Activated B cell treated with CpG ODN at 0.5 μM for 24 hours (primary cell): ENCODE results near the gene GPX6. TPM values are rescaled to one million over a fixed set of nuclear protein-coding genes. Genes with fewer than 3 reads are reported as not detected.

Experiments
- ATAC-seq: fragments of 200-7000 bp; cut with Tn5 transposase; one replicate; pipeline ENCODE4 v1.10.0; 2021; ENCODE audit warnings: low read depth, mild to moderate bottlenecking, moderate library complexity
- CTCF ChIA-PET: fragments of 350-600 bp; sonication (Branson Sonifier 250); formaldehyde crosslinking; loops from one replicate; lab custom pipeline; 2021; ENCODE audit warnings: antibody characterized with exemption; lab: Charles Lee
- POLR2A ChIA-PET: fragments of 350-600 bp; sonication (Branson Sonifier 250); formaldehyde crosslinking; loops from one replicate; lab custom pipeline; 2021; ENCODE audit warnings: antibody characterized with exemption; lab: Charles Lee
- DNase-seq: peaks from one replicate; pipeline ENCODE4 v3.0.0; 2022
- H3K27ac Mint-ChIP-seq: one replicate; pipeline ENCODE4 v1.8.0; 2020; ENCODE audit warnings: mixed read lengths
- H3K27me3 Mint-ChIP-seq: one replicate; pipeline ENCODE4 v1.8.0; 2021; ENCODE audit warnings: mixed read lengths
- H3K36me3 Mint-ChIP-seq: one replicate; pipeline ENCODE4 v1.8.0; 2021; ENCODE audit warnings: low read depth, mixed read lengths
- H3K4me1 Mint-ChIP-seq: one replicate; pipeline ENCODE4 v1.8.0; 2021; ENCODE audit warnings: mixed read lengths
- H3K4me3 Mint-ChIP-seq: one replicate; pipeline ENCODE4 v1.8.0; 2020; ENCODE audit warnings: mild to moderate bottlenecking, mixed read lengths
- H3K9me3 Mint-ChIP-seq: one replicate; pipeline ENCODE4 v1.8.0; 2020; ENCODE audit warnings: mixed read lengths
- intact Hi-C: fragments of 100-400 bp; cut with micrococcal nuclease; formaldehyde crosslinking; loops from one replicate; pipeline ENCODE4 v1.15.1; 2024
- total RNA-seq: library from RNA; stranded (reverse); gene quantifications from 2 replicates; pipeline ENCODE4 v1.2.3, GENCODE V29; 2022
- TF ChIP-seq, protein P1 (sequence below): fragments of 200-600 bp; IDR thresholded peaks from one replicate; pipeline ENCODE4 v1.8.0; 2022; ENCODE audit warnings: antibody characterized with exemption, mild to moderate bottlenecking

GPX6 gene
- not detected in 2 replicates for total RNA-seq

GRCh38 chr6:28515676-28516075 lies at the start of gene GPX6:
TSS of gene GPX6 (minus strand) at chr6:28515793. CDS start at chr6:28515743, 50 bp downstream.
- TF ChIP-seq, protein P1, sequence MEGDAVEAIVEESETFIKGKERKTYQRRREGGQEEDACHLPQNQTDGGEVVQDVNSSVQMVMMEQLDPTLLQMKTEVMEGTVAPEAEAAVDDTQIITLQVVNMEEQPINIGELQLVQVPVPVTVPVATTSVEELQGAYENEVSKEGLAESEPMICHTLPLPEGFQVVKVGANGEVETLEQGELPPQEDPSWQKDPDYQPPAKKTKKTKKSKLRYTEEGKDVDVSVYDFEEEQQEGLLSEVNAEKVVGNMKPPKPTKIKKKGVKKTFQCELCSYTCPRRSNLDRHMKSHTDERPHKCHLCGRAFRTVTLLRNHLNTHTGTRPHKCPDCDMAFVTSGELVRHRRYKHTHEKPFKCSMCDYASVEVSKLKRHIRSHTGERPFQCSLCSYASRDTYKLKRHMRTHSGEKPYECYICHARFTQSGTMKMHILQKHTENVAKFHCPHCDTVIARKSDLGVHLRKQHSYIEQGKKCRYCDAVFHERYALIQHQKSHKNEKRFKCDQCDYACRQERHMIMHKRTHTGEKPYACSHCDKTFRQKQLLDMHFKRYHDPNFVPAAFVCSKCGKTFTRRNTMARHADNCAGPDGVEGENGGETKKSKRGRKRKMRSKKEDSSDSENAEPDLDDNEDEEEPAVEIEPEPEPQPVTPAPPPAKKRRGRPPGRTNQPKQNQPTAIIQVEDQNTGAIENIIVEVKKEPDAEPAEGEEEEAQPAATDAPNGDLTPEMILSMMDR, result no peak
- ChIA-PET CTCF (no interaction called here), POLR2A (no interaction called here)
- Mint-ChIP-seq H3K27me3 (peaks cover 33% of the 10 kb centered on the region), H3K27ac (no peak within 1 kb of the TSS), H3K4me3 (no peak within 1 kb of the TSS), H3K36me3 (no peaks in the 10 kb centered on the region), H3K9me3 (no peaks in the 10 kb centered on the region), H3K4me1 (no peaks in the 10 kb centered on the region)
- intact Hi-C loops, result no loop called here
- no peak for ATAC-seq
- DNase-seq, result no peak

GRCh38 chr6:28563430-28564095 lies 48.0 kb upstream of the GPX6 start:
- no peaks in the 10 kb centered on the region for H3K36me3 Mint-ChIP-seq
- no peak overlapping the region for H3K4me3 Mint-ChIP-seq
- H3K27me3 Mint-ChIP-seq, result peaks cover 18% of the 10 kb centered on the region
- TF ChIP-seq, protein P1, result no peak
- CTCF ChIA-PET, result no interaction called here
- DNase-seq, result no peak
- H3K27ac Mint-ChIP-seq, result no peak overlapping the region
- POLR2A ChIA-PET, result no interaction called here
- intact Hi-C loops, result no loop called here
- H3K4me1 Mint-ChIP-seq, result no peaks in the 10 kb centered on the region
- ATAC-seq, result no peak
- H3K9me3 Mint-ChIP-seq, result no peaks in the 10 kb centered on the region

- ATAC-seq, result no peak
- Mint-ChIP-seq H3K4me1 (no peaks in the 10 kb centered on the region), H3K9me3 (no peaks in the 10 kb centered on the region), H3K27me3 (peaks cover 23% of the 10 kb centered on the region), H3K36me3 (no peaks in the 10 kb centered on the region), H3K4me3 (no peak overlapping the region), H3K27ac (no peak overlapping the region)
- TF ChIP-seq, protein P1, result no peak
- no peak for DNase-seq
- intact Hi-C loops, result no loop called here
- ChIA-PET CTCF (no interaction called here), POLR2A (no interaction called here)
Measured at GRCh38 chr6:28558629-28559028, 43.0 kb upstream of the GPX6 start.

DNA sequence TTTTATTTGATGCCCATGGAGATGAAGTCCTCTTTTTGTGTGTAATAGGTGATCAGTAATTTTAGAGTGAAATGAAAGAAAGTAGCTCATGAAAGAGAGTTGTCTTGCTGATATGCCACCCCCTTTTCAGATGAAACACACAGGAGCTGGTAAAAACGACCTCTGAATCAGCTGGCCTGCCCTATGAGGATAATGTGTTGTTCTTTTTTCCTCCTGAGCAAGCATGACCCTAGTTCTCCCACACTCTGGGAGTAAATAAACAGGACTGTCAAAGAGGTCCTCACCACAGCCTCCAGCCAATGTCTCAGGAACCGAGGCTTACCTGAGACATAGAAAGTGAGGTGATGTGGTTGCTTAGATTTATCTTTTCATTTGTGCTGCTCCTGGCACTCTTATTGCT lies 39.5 kb upstream of the GPX6 start:
- Mint-ChIP-seq H3K9me3 (no peaks in the 10 kb centered on the region), H3K4me3 (no peak overlapping the region), H3K36me3 (no peaks in the 10 kb centered on the region), H3K27ac (no peak overlapping the region), H3K4me1 (no peaks in the 10 kb centered on the region), H3K27me3 (peaks cover 40% of the 10 kb centered on the region)
- POLR2A ChIA-PET, result no interaction called here
- intact Hi-C loops, result no loop called here
- TF ChIP-seq, protein P1, result no peak
- ATAC-seq, result no peak
- DNase-seq, result no peak
- CTCF ChIA-PET, result no interaction called here

DNA sequence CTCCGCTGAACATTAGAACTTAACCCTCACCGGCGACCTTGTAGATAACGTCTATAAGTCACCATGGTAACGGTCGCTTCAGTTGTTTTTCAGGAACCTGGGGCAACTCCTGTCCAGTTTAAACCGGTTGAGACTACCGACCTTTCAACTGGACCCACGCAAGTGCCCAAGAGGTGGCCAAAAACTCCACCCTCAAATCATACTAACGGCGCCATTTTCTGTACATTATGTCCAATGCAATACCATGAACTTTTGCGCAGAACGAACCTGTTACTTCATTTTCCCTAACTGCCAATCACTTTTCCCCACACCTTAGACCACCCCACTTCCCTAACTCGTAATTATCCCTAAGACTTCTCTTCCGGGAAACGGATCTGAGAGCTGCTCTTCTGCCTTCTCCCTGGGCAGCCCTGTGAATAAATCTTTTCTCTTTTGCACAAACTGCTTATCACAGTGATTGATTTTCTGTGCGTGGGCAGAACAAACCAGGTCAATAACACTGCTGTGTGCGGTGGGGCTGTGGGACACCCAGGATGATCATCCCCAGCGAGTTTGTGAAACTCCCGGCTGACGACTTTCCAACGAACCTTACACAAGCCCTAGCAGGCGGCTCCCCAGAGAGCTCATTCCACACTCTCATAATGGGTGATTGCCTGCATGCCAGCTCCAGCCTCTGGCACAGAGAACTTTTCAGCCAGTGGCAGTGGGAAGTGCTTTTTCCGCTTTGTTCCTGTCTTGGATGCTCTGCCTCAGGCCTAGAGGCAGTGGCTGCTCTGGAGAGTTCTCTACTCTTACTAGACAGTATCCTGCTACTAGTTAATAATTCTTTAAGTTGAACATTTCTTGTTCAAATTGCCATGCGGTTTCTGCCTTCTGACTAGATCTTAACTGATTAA lies 38.6 kb upstream of the GPX6 start:
- no peak for ATAC-seq
- POLR2A ChIA-PET, result no interaction called here
- peaks cover 41% of the 10 kb centered on the region for H3K27me3 Mint-ChIP-seq

More for the DNA sequence above, 38.6 kb upstream of the GPX6 start:
- CTCF ChIA-PET, result no interaction called here
- TF ChIP-seq, protein P1, result no peak
- Mint-ChIP-seq H3K4me1 (no peaks in the 10 kb centered on the region), H3K9me3 (no peaks in the 10 kb centered on the region), H3K4me3 (no peak overlapping the region), H3K27ac (no peak overlapping the region), H3K36me3 (no peaks in the 10 kb centered on the region)
- intact Hi-C loops, result no loop called here
- DNase-seq, result no peak
